ENCODE data around the gene FAM221A.
"Not testable (repeated sequence)": the region's sequence is repeated elsewhere in the genome, so short reads cannot be mapped to it uniquely, and the experiment has no call there.

FAM221A gene

DNA sequence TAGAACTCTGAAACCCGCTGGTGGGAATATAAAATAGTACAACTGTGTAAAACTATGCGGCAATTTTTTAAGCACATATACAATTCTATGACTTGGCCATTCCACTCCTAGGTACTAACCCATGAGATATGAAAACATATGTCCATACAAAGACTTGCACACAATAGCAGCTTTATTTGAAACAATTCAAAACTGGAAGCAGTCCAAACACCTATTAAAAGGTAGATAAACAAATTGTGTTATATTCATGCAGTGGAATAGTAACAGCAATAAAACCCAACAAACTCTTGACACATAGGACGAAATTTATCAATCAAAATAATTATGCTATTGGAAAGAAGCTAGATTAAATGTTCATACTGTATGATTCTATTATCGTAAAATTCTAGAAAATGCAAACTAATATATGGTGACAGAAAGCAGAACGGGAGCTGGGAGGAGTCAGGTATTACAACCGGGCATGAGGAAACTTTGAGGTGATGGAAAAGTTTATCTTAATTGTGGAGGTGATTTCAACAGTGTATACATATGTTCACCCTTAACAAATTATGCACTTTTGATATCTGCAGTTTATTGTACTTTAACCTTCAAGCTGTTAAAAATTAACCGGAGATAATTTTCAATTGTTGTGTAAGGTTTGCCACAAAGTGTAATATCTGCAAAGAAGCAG, 29.2 kb downstream of the FAM221A start:
- no peak for DNase-seq (ENCODE audit: low read depth)

DNA sequence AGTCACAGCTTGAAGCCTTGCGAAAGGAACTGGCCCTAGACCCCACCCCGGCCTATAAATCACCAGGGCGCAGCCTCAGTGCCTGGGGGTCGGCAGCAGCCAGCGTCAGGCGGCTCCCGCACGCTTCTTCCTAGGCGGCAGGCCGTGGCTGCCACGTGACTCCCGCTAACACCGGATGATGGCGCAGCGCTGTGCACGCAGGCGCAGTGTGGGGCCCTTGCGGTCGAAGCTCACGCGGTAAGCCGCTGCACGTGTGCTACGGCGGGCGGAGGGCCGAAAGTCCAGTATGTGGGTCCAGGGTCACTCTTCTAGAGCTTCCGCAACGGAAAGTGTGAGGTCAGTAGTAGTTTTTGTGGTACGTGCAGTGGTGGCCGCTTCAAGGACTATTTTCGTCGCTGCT, 30.0 kb downstream of the FAM221A start, which contains the start of gene STK31:
TSS of gene STK31 (plus strand) at position 220 of the 400 bp plus-strand sequence. CDS start at position 287, 67 bp downstream.
- DNase-seq (ENCODE audit: low read depth) = no peak

- DNase-seq (ENCODE audit: low read depth) = peak; percentile 56
These were observed 32.6 kb downstream of the FAM221A start for GRCh38 chr7:23712368-23713284.

GRCh38 chr7:23713285-23714149, 33.5 kb downstream of the FAM221A start:
- peak; percentile 58 for DNase-seq (ENCODE audit: low read depth)

GRCh38 chr7:23714150-23714464, 34.1 kb downstream of the FAM221A start:
- DNase-seq (ENCODE audit: low read depth) = no peak

- no peak for DNase-seq (ENCODE audit: low read depth)
These were observed 34.6 kb downstream of the FAM221A start for GRCh38 chr7:23714579-23714978.

DNA sequence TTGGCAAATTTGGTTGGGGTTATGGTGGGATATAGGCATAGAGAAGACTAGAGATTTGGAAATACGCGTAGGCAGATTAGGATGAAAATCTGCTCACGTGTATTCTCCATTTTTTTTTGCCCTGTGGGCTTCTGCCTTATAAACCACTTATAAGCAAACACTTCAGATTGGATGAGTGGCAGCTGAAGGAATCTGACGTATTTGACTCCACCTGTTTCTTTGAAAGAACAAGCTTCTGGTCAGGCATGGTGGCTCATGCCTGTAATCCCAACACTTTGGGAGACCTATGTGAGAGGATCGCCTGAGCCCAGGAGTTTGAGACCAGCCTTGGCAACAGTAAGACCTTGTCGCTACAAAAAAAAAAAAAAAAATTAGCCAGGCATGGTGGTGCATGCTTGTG, 35.1 kb downstream of the FAM221A start:
- DNase-seq (ENCODE audit: low read depth) = no peak

GRCh38 chr7:23717788-23718187, 37.8 kb downstream of the FAM221A start:
- DNase-seq (ENCODE audit: low read depth) = no peak

GRCh38 chr7:23721456-23721855, 41.5 kb downstream of the FAM221A start:
- peak; percentile 4 for DNase-seq (ENCODE audit: low read depth)

DNA sequence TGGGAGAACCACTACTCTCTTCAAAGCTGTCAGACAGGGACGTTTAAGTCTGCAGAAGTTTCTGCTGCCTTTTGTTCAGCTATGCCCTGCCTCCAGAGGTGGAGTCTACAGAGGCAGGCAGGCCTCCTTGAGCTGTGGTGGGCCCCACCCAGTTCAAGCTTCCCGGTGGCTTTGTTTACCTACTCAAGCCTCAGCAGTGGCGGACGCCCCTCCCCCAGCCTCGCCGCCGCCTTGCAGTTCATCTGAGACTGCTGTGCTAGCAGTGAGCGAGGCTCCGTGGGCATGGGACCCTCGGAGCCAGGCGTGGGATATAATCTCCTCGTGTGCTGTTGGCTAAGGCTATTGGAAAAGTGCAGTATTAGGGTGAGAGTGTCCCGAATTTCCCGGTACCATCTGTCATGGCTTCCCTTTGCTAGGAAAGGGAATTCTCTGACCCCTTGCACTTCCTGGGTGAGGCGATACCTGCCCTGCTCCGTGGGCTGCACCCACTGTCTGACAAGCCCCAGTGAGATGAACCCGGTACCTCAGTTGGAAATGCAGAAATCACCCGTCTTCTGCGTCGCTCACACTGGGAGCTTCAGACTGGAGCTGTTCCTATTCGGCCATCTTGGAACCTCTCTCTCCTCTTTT, 42.7 kb downstream of the FAM221A start:
- DNase-seq (ENCODE audit: low read depth) = not testable (repeated sequence)

GRCh38 chr7:23724113-23724512, 44.1 kb downstream of the FAM221A start:
- not testable (repeated sequence) for DNase-seq (ENCODE audit: low read depth)

- DNase-seq (ENCODE audit: low read depth) = no peak
These were observed 62.1 kb downstream of the FAM221A start for GRCh38 chr7:23742051-23742450.

- no peak for DNase-seq (ENCODE audit: low read depth)
These were observed 63.2 kb downstream of the FAM221A start for GRCh38 chr7:23743226-23743625.

- DNase-seq (ENCODE audit: low read depth) = no peak
These were observed 66.6 kb downstream of the FAM221A start for GRCh38 chr7:23746629-23747028.

DNA sequence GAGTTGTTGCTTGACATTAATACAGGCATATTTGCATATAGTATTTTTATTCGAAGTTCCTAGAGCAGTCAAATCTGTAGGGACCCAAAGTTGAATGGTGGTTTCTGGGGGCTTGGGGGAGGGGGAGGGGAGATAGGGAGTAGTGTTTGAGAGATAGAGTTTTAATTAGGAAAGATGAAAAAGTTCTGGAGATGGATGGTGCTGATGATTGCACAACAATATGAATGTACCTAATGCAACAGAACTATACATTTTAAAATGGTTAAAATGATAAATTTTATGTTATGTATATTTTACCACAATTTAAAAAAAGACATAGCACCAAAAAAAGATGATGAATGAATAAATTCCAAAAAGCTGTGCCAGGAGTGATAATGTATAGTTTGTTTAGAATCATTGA, 71.9 kb downstream of the FAM221A start:
- DNase-seq (ENCODE audit: low read depth) = no peak

All from fibroblast of gingiva (primary cell).